Measurements from ENCODE around the gene CCDC148.

The CCDC148 gene

DNA sequence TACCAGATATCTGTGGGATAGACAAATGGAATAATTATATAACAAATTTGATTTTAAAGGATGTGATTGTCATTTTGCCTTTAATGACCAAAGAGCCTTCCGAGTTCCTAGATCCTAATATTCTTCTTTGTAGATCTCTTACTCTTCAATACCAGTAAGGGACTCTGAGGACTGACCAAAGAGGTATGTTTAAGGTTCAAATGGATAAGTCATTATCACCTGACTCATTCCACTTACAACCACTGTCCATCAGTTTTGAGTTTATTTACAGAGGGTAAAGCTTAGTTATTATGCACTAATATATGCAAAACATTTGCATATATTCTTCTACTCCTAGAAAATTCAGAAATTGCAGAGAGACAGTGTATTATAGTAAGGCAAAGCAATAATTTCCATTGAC is 62.7 kb downstream of the CCDC148 start:
- TF ChIP-seq FOXP2 (optimal IDR thresholded peaks at IDR 0.05; ENCODE audit: borderline replicate concordance, extremely low read depth, extremely low read length, insufficient read depth): no peak
- TF ChIP-seq SIN3A (IDR thresholded peaks at IDR 0.05; ENCODE audit: borderline replicate concordance, insufficient read depth, low read length): no peak
- TF ChIP-seq, protein P1, sequence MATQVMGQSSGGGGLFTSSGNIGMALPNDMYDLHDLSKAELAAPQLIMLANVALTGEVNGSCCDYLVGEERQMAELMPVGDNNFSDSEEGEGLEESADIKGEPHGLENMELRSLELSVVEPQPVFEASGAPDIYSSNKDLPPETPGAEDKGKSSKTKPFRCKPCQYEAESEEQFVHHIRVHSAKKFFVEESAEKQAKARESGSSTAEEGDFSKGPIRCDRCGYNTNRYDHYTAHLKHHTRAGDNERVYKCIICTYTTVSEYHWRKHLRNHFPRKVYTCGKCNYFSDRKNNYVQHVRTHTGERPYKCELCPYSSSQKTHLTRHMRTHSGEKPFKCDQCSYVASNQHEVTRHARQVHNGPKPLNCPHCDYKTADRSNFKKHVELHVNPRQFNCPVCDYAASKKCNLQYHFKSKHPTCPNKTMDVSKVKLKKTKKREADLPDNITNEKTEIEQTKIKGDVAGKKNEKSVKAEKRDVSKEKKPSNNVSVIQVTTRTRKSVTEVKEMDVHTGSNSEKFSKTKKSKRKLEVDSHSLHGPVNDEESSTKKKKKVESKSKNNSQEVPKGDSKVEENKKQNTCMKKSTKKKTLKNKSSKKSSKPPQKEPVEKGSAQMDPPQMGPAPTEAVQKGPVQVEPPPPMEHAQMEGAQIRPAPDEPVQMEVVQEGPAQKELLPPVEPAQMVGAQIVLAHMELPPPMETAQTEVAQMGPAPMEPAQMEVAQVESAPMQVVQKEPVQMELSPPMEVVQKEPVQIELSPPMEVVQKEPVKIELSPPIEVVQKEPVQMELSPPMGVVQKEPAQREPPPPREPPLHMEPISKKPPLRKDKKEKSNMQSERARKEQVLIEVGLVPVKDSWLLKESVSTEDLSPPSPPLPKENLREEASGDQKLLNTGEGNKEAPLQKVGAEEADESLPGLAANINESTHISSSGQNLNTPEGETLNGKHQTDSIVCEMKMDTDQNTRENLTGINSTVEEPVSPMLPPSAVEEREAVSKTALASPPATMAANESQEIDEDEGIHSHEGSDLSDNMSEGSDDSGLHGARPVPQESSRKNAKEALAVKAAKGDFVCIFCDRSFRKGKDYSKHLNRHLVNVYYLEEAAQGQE (IDR thresholded peaks at IDR 0.05; ENCODE audit: insufficient read depth in 1 of 2, low read depth in 2 of 2, low read length in 2 of 2): no peak
- TF ChIP-seq POLR2AphosphoS5 (IDR thresholded peaks at IDR 0.05; ENCODE audit: low read depth, low read length): no peak
- no peak for TF ChIP-seq TAF1 (IDR thresholded peaks at IDR 0.05; ENCODE audit: borderline replicate concordance, insufficient read depth, low read length)

DNA sequence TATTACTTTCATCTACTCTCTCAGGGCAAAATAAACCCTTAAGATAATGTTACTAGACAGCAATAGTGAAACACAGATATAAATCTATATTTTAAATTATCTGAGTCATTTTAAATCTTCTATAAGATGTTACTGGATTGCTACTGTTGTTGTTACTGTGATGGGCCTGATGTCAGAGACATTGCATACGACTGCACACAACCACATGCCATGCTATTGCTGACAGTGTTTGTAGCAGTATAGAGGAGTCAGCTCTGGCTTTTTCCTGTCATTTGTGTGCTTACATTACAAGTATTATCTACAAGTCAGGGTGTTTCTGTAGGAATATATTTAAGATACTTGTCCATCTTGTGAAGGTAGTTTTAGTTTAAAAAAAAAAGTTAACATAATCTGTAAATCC is 63.9 kb downstream of the CCDC148 start:
- TF ChIP-seq TAF1 (IDR thresholded peaks at IDR 0.05; ENCODE audit: borderline replicate concordance, insufficient read depth, low read length) (no peak), POLR2AphosphoS5 (IDR thresholded peaks at IDR 0.05; ENCODE audit: low read depth, low read length) (no peak), SIN3A (IDR thresholded peaks at IDR 0.05; ENCODE audit: borderline replicate concordance, insufficient read depth, low read length) (no peak), FOXP2 (optimal IDR thresholded peaks at IDR 0.05; ENCODE audit: borderline replicate concordance, extremely low read depth, extremely low read length, insufficient read depth) (no peak)
- TF ChIP-seq, protein P1 (IDR thresholded peaks at IDR 0.05; ENCODE audit: insufficient read depth in 1 of 2, low read depth in 2 of 2, low read length in 2 of 2): no peak

DNA sequence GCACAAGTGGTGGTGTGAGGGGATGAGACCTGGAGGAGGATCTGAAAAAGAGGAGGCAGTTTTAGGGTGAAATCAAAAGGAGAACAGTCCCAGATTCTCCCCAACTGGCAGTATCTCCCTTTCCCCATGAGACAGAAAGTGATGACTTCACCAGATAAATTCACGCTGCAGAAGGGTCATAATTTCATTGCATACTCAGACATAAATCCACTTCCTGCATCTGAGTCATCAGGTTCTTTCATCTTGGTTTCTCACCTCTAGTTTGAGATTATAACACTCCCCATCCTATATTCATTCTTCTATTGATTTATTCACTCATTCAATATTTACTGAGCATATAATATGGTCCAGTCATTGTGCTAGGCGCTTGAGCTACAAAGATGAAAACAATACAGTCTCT is 64.7 kb downstream of the CCDC148 start:
- no peak for TF ChIP-seq TAF1 (IDR thresholded peaks at IDR 0.05; ENCODE audit: borderline replicate concordance, insufficient read depth, low read length)
- TF ChIP-seq, protein P1 (IDR thresholded peaks at IDR 0.05; ENCODE audit: insufficient read depth in 1 of 2, low read depth in 2 of 2, low read length in 2 of 2): no peak
- TF ChIP-seq SIN3A (IDR thresholded peaks at IDR 0.05; ENCODE audit: borderline replicate concordance, insufficient read depth, low read length): no peak
- no peak for TF ChIP-seq POLR2AphosphoS5 (IDR thresholded peaks at IDR 0.05; ENCODE audit: low read depth, low read length)
- no peak for TF ChIP-seq FOXP2 (optimal IDR thresholded peaks at IDR 0.05; ENCODE audit: borderline replicate concordance, extremely low read depth, extremely low read length, insufficient read depth)

DNA sequence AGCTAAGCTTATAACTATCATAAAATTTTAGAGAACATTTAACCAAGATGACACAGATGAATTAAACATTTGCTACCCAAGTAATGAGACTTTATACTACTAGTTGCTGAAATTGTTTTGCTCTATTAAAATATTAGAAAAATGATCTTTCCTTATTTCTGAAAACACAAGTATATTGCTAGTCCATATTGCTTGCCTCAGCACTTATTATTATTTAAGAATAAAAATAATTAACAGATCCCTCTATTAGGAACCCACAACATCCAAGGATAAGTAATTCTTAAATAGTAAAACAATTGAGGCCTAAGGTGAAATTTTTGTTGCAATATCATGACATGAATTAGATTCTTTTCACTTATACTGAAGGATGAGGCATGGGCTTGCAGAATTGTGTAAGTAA is 65.2 kb downstream of the CCDC148 start:
- TF ChIP-seq FOXP2 (optimal IDR thresholded peaks at IDR 0.05; ENCODE audit: borderline replicate concordance, extremely low read depth, extremely low read length, insufficient read depth): no peak

DNA sequence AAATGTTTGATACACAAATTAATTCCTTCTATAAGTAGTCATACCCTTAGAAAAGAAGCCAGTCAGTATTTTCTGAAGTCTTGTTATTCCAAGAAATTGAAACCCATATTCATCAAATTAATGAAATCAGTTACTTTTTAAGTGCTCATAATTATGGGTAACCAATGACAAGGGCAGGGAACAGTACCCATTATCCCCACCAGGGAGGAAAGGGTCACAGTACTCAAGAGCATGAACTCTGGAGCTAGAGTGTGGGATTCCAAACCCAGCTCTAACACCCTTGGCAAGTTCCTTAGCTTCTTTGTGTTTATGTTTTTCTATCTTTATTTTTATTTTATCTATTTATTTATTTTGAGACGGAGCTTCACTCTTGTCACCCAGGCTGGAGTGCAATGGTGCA is 68.4 kb downstream of the CCDC148 start:
- TF ChIP-seq TAF1 (IDR thresholded peaks at IDR 0.05; ENCODE audit: borderline replicate concordance, insufficient read depth, low read length) (no peak), POLR2AphosphoS5 (IDR thresholded peaks at IDR 0.05; ENCODE audit: low read depth, low read length) (no peak), SIN3A (IDR thresholded peaks at IDR 0.05; ENCODE audit: borderline replicate concordance, insufficient read depth, low read length) (no peak), FOXP2 (optimal IDR thresholded peaks at IDR 0.05; ENCODE audit: borderline replicate concordance, extremely low read depth, extremely low read length, insufficient read depth) (no peak)
- TF ChIP-seq, protein P1 (IDR thresholded peaks at IDR 0.05; ENCODE audit: insufficient read depth in 1 of 2, low read depth in 2 of 2, low read length in 2 of 2): no peak
